NCI-H460 (cell line): ENCODE measurements around the gene EZR. TPM values are rescaled to one million over a fixed set of nuclear protein-coding genes. Genes with fewer than 3 reads are reported as not detected.

Source experiments
- DNase-seq: peaks from one replicate; pipeline ENCODE4 v3.0.0-alpha.2; 2016; ENCODE audit warnings: low read depth; ENCODE audit errors: extremely low read depth
- polyA plus RNA-seq: library from polyadenylated mRNA; depleted of rRNA; stranded (reverse); fragments of >200 nt; gene quantifications from 2 replicates; pipeline ENCODE4 v1.2.3, GENCODE V29; 2014; cell fraction: nucleus; rRNA removed
- total RNA-seq: library from RNA; depleted of rRNA; stranded (reverse); fragments of >200 nt; shearing (Covaris generic); gene quantifications from 2 replicates; pipeline ENCODE4 v1.2.3, GENCODE V29; 2014; rRNA removed

Gene EZR
- total RNA-seq = 198 and 231 TPM in 2 replicates
- 220 and 261 TPM in 2 replicates for polyA plus RNA-seq

GRCh38 chr6:158819213-158819976 is at the start of gene EZR:
Gene EZR (minus strand): TSS chr6:158819368. CDS start chr6:158818093, 1,275 bp downstream.
- DNase-seq = peak; percentile 56

- no peak for DNase-seq
Observed at GRCh38 chr6:158868122-158868480, 48.9 kb upstream of the EZR start.

GRCh38 chr6:158867381-158868121 is 48.4 kb upstream of the EZR start:
- no peak for DNase-seq

- DNase-seq = no peak
Observed at GRCh38 chr6:158865769-158866168, 46.6 kb upstream of the EZR start.

GRCh38 chr6:158863646-158864045 is 44.5 kb upstream of the EZR start:
- no peak for DNase-seq

- DNase-seq = no peak
Observed at GRCh38 chr6:158861686-158862381, 42.7 kb upstream of the EZR start.

- no peak for DNase-seq
Observed at GRCh38 chr6:158860279-158860865, 41.2 kb upstream of the EZR start.

- DNase-seq = no peak
Observed at GRCh38 chr6:158856261-158856660, 37.1 kb upstream of the EZR start.

GRCh38 chr6:158854214-158855101 is 35.3 kb upstream of the EZR start:
- peak; percentile 19 for DNase-seq

GRCh38 chr6:158853880-158854213 is 34.7 kb upstream of the EZR start:
- peak; percentile 21 for DNase-seq

GRCh38 chr6:158853072-158853879 is 34.1 kb upstream of the EZR start:
- DNase-seq = peak; percentile 95

GRCh38 chr6:158852312-158853071 is 33.3 kb upstream of the EZR start:
- no peak for DNase-seq

- DNase-seq = no peak
Observed at GRCh38 chr6:158850807-158851115, 31.6 kb upstream of the EZR start.

GRCh38 chr6:158849899-158850806 is 31.0 kb upstream of the EZR start:
- peak; percentile 94 for DNase-seq

GRCh38 chr6:158848490-158848895 is 29.3 kb upstream of the EZR start:
- DNase-seq = no peak

GRCh38 chr6:158847786-158848185 is 28.6 kb upstream of the EZR start:
- no peak for DNase-seq

GRCh38 chr6:158847012-158847529 is 27.9 kb upstream of the EZR start:
- no peak for DNase-seq
